Sigmoid colon (tissue), 7 donors: ENCODE data around the gene FBXO45. TPM values are rescaled to one million over a fixed set of nuclear protein-coding genes. Genes with fewer than 3 reads are reported as not detected.

ENCODE experiments used
- DNase-seq: peaks from one replicate; pipeline ENCODE4 v3.0.0-alpha.2; 2019
- H3K27ac ChIP-seq, 4 donors: fragments of 200-600 bp; sonication (generic); one replicate each; pipeline ENCODE4 v1.5.1; 2016 to 2019; ENCODE audit warnings: mild to moderate bottlenecking in 1 of 4
- H3K27me3 ChIP-seq, 3 donors: fragments of 200-600 bp; sonication (generic); one replicate each; pipeline ENCODE4 v1.5.1; 2019; ENCODE audit warnings: mild to moderate bottlenecking in 1 of 3
- H3K36me3 ChIP-seq, 4 donors: fragments of 200-600 bp; sonication (generic); one replicate each; pipeline ENCODE4 v1.5.1; 2016 to 2019
- H3K4me1 ChIP-seq, 4 donors: fragments of 200-600 bp; sonication (generic); one replicate each; pipeline ENCODE4 v1.5.1; 2017 to 2019
- H3K4me3 ChIP-seq, 4 donors: fragments of 200-600 bp; sonication (generic); one replicate each; pipeline ENCODE4 v1.5.1; 2017 to 2019; ENCODE audit warnings: mild to moderate bottlenecking in 2 of 4, moderate library complexity in 1 of 4
- H3K9me3 ChIP-seq, 4 donors: fragments of 200-600 bp in 3 of 4; sonication (generic) in 3 of 4; one replicate each; pipeline versions ENCODE4 v1.5.1 to v1.6.1; 2013 to 2019
- EP300 ChIP-seq, 4 donors: sonication (generic); formaldehyde crosslinking; IDR thresholded peaks; one replicate each; pipeline ENCODE4 v1.6.1; 2017; ENCODE audit warnings: antibody characterized with exemption in 4 of 4
- POLR2A ChIP-seq, 2 donors: fragments of 450-650 bp; IDR thresholded peaks; one replicate each; pipeline ENCODE4 v1.6.1; 2016; ENCODE audit warnings: antibody characterized with exemption in 2 of 2, mild to moderate bottlenecking in 2 of 2, moderate library complexity in 2 of 2
- POLR2AphosphoS5 ChIP-seq, 4 donors: sonication (generic); formaldehyde crosslinking; IDR thresholded peaks; one replicate each; pipeline ENCODE4 v1.6.1; 2017; ENCODE audit warnings: antibody characterized with exemption in 4 of 4
- WGBS, 2 donors: extraction: QIAGEN DNeasy Blood & Tissue Kit; methylation state at CpG; one replicate each; pipeline ENCODE4 v1.1.7; 2013; 5-methylcytosine and 5-hydroxymethylcytosine counted together
- intact Hi-C: fragments of 100-400 bp; cut with DNase I; formaldehyde crosslinking; loops from one replicate; pipeline ENCODE4 v1.15.1; 2023
- polyA plus RNA-seq, 3 donors: library from polyadenylated mRNA; stranded (reverse); fragments of 200-250 nt; gene quantifications; one replicate each; pipeline ENCODE4 v1.2.3, GENCODE V29; 2013
- total RNA-seq, 4 donors: library from RNA; depleted of rRNA; stranded (reverse); fragments of >200 nt; gene quantifications; one replicate each; pipeline ENCODE4 v1.1.0, GENCODE V29; 2016
- TF ChIP-seq, protein P1 (sequence below), 4 experiments: fragments of 450-650 bp in 3 of 4; fragments of 200-600 bp in 1 of 4; IDR thresholded peaks; one replicate each; pipeline ENCODE4 v1.5.1; 2016 to 2019; ENCODE audit warnings: antibody characterized with exemption in 4 of 4, mild to moderate bottlenecking in 3 of 4, moderate library complexity in 2 of 4
- donor health status: healthy with polysubstance abuse.
- donor health status: Bipolar disorder and iron deficiency.
- donor health status: healthy.

The FBXO45 gene
- total and polyA plus RNA-seq, 7 donors: 4.8 to 10.9 (median 6.9) TPM

DNA sequence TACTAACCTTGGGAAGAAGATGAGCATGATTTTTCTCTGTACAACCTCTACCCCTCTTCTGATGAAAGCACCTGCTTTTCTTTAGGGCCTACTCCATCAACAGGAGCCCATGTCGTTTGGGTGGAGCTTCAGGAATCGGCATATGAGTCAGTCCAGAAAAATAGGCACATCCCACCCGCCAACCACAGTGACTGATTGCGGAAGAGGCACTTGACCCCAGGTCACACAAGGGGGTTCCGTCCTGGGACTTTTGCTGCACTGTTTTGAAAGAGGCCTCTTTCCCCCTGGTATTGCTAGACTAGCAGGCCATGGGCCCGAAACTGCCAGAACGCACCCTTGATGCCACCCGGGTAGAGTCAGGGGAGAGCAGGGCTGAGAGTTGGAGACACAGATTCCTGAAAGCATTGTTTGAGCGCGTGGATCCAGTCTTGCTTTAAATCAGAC is 51.7 kb downstream of the FBXO45 start:
- WGBS, 2 donors: 72 to 77% methylated on average over 10 of the region's 10 CpGs
- H3K9me3 ChIP-seq: no peaks in the 10 kb centered on the region
- no peaks in the 10 kb centered on the region for H3K36me3 ChIP-seq
- intact Hi-C loops: no loop called here
- H3K4me3 ChIP-seq: no peak overlapping the region
- TF ChIP-seq POLR2AphosphoS5 (IDR thresholded peaks at IDR 0.05): peak in 1 of 4 donors; percentile 32
- TF ChIP-seq, protein P1, sequence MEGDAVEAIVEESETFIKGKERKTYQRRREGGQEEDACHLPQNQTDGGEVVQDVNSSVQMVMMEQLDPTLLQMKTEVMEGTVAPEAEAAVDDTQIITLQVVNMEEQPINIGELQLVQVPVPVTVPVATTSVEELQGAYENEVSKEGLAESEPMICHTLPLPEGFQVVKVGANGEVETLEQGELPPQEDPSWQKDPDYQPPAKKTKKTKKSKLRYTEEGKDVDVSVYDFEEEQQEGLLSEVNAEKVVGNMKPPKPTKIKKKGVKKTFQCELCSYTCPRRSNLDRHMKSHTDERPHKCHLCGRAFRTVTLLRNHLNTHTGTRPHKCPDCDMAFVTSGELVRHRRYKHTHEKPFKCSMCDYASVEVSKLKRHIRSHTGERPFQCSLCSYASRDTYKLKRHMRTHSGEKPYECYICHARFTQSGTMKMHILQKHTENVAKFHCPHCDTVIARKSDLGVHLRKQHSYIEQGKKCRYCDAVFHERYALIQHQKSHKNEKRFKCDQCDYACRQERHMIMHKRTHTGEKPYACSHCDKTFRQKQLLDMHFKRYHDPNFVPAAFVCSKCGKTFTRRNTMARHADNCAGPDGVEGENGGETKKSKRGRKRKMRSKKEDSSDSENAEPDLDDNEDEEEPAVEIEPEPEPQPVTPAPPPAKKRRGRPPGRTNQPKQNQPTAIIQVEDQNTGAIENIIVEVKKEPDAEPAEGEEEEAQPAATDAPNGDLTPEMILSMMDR (IDR thresholded peaks at IDR 0.05): no peak
- H3K4me1 ChIP-seq: peaks cover 0 to 19% (median 12%) of the 10 kb centered on the region in 4 donors
- DNase-seq: peak; percentile 79
- peak overlapping the region; percentile 51 to 88 (median 77) for H3K27ac ChIP-seq
- no peaks in the 10 kb centered on the region for H3K27me3 ChIP-seq

DNA sequence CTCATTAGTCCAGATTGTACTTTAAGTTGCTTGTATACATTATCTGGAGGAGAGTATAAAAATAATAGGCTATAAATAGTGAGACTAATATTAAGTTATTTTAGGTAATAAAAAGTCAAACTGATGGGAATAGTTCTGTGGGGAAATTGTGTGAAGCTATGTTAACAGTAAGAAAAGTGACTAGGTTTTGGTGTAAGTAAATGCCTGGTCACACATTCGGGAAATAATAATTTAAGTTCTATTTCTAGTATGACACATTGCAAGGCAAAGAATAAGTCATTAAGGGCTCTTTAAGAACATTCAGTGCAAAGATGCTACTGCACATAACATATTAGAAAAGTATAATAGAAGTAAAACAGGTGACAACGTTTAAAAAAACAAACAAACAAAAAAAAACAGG is 52.2 kb downstream of the FBXO45 start:
- peaks cover 0 to 19% (median 12%) of the 10 kb centered on the region in 4 donors for H3K4me1 ChIP-seq
- intact Hi-C loops: no loop called here
- WGBS, 2 donors: 57 to 73% methylated on average over 2 of the region's 2 CpGs

DNA sequence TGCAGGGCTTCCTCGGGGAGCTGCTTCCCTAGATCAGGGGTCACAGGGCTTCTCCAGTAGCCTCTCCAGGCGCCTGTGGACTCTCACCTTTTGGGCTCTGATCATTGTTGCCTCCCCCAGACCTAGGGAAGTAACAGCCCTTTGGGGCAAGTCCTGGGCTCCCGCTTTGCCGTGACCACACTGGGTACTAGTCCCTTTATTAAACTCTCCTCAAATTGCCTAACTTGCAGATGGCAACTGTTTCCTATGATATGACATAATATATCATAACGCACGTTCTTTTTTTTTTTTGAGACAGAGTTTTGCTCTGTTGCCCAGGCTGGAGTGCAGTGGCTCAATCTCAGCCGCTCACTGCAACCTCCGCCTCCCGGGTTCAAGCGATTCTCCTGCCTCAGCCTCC is 53.2 kb downstream of the FBXO45 start:
- TF ChIP-seq POLR2A (IDR thresholded peaks at IDR 0.05): no peak
- no peak for TF ChIP-seq POLR2AphosphoS5 (IDR thresholded peaks at IDR 0.05)
- TF ChIP-seq EP300 (IDR thresholded peaks at IDR 0.05): no peak
- TF ChIP-seq, protein P1 (IDR thresholded peaks at IDR 0.05): no peak
- DNase-seq: no peak
- no peaks in the 10 kb centered on the region for H3K9me3 ChIP-seq
- no peaks in the 10 kb centered on the region for H3K27me3 ChIP-seq
- H3K4me3 ChIP-seq: no peak overlapping the region
- WGBS, 2 donors: 88 to 90% methylated on average over 10 of the region's 10 CpGs
- no peaks in the 10 kb centered on the region for H3K36me3 ChIP-seq
- peak overlapping the region in 2 of 4 donors; percentile 12 to 88 for H3K27ac ChIP-seq
- intact Hi-C loops: no loop called here
- peaks cover 0 to 19% (median 12%) of the 10 kb centered on the region in 4 donors for H3K4me1 ChIP-seq

More for the DNA sequence above, 52.2 kb downstream of the FBXO45 start:
- H3K36me3 ChIP-seq: no peaks in the 10 kb centered on the region
- no peak overlapping the region for H3K4me3 ChIP-seq
- TF ChIP-seq POLR2AphosphoS5 (IDR thresholded peaks at IDR 0.05): no peak
- TF ChIP-seq, protein P1 (IDR thresholded peaks at IDR 0.05): no peak
- no peak for DNase-seq
- H3K27me3 ChIP-seq: no peaks in the 10 kb centered on the region
- H3K27ac ChIP-seq: peak overlapping the region; percentile 51 to 88 (median 77)
- H3K9me3 ChIP-seq: no peaks in the 10 kb centered on the region

DNA sequence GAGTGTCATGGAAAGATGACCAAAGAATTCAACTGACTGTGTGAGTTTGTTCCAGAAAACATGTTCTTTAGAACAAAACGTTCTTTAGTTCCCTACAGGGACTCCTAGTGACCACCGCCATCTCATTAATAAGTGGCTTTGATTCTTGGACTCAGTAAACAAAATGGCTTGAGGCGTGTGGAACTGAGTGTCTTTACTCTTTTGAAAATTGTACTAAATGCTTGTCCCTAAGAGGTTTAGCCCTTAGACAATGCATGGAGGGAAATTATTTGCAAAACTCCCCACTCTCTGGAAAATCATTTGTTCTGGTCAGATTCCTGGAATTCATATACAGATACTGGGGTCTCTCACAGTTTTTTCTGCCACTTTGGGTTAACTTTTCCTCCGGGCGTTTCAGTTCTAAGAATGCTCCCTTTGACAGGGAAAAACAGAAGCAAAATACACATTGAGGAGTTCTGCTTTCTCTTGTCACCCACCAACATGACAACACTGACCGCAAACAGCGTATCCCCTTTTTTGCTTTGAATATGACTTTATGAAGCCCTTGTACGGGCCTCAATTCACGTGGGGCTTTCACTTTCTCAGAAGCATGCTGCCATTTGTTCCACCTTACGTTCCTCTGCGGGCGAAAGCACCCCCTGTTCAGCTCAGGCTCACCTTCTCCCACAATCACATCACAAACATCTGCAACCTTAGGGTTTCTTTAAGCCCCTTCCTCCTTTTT is 55.8 kb downstream of the FBXO45 start:
- H3K4me3 ChIP-seq: no peak overlapping the region
- H3K36me3 ChIP-seq: no peaks in the 10 kb centered on the region
- DNase-seq: no peak
- peak; percentile 7 to 83 (median 46) for TF ChIP-seq EP300 (IDR thresholded peaks at IDR 0.05)
- TF ChIP-seq, protein P1 (IDR thresholded peaks at IDR 0.05): no peak
- WGBS, 2 donors: 58 to 83% methylated on average over 12 of the region's 12 CpGs
- peaks cover 0 to 11% (median 9%) of the 10 kb centered on the region in 4 donors for H3K4me1 ChIP-seq
- H3K27me3 ChIP-seq: no peaks in the 10 kb centered on the region
- peak overlapping the region; percentile 52 to 77 (median 70) for H3K27ac ChIP-seq
- intact Hi-C loops: no loop called here
- no peaks in the 10 kb centered on the region for H3K9me3 ChIP-seq
